ENCODE measurements around the gene HNRNPC. TPM values are rescaled to one million over a fixed set of nuclear protein-coding genes. Genes with fewer than 3 reads are reported as not detected.

Gene HNRNPC
- polyA plus RNA-seq, 1 donor, result 668 TPM

- Histone ChIP-seq H3K27ac (ENCODE audit: low read length) (no peak overlapping the region), H3K9me3 (ENCODE audit: control insufficient read depth, low read depth, low read length) (no peaks in the 10 kb centered on the region), H3K4me1 (ENCODE audit: control insufficient read depth, insufficient read depth, low read length) (peaks cover 3% of the 10 kb centered on the region), H3K27me3 (ENCODE audit: control insufficient read depth, insufficient read depth, low read length) (no peaks in the 10 kb centered on the region), H3K4me3 (ENCODE audit: low read length) (no peak overlapping the region), H3K36me3 (ENCODE audit: control insufficient read depth, insufficient read depth, low read length) (no peaks in the 10 kb centered on the region)
- DNase-seq, result no peak
Measured at GRCh38 chr14:21194597-21194996, 74.6 kb downstream of the HNRNPC start.

- no peak overlapping the region for H3K4me3 ChIP-seq (ENCODE audit: low read length)
- H3K9me3 ChIP-seq (ENCODE audit: control insufficient read depth, low read depth, low read length), result peaks cover 1% of the 10 kb centered on the region
- no peak for DNase-seq
- H3K36me3 ChIP-seq (ENCODE audit: control insufficient read depth, insufficient read depth, low read length), result no peaks in the 10 kb centered on the region
- no peak overlapping the region for H3K27ac ChIP-seq (ENCODE audit: low read length)
- H3K4me1 ChIP-seq (ENCODE audit: control insufficient read depth, insufficient read depth, low read length), result peaks cover 3% of the 10 kb centered on the region
- no peaks in the 10 kb centered on the region for H3K27me3 ChIP-seq (ENCODE audit: control insufficient read depth, insufficient read depth, low read length)
- WGBS (ENCODE audit: insufficient coverage, low lambda C conversion rate), result no CpG with 5 or more reads among the region's 7 CpGs
Measured at GRCh38 chr14:21192875-21193535, 76.2 kb downstream of the HNRNPC start.

- no peak for DNase-seq
- H3K4me1 ChIP-seq (ENCODE audit: control insufficient read depth, insufficient read depth, low read length), result peaks cover 3% of the 10 kb centered on the region
- no CpG with 5 or more reads among the region's 1 CpG for WGBS (ENCODE audit: insufficient coverage, low lambda C conversion rate)
- no peak overlapping the region for H3K27ac ChIP-seq (ENCODE audit: low read length)
- peak overlapping the region; percentile 37 for H3K4me3 ChIP-seq (ENCODE audit: low read length)
- H3K27me3 ChIP-seq (ENCODE audit: control insufficient read depth, insufficient read depth, low read length), result no peaks in the 10 kb centered on the region
- H3K36me3 ChIP-seq (ENCODE audit: control insufficient read depth, insufficient read depth, low read length), result no peaks in the 10 kb centered on the region
- peaks cover 4% of the 10 kb centered on the region for H3K9me3 ChIP-seq (ENCODE audit: control insufficient read depth, low read depth, low read length)
Measured at GRCh38 chr14:21192447-21192822, 76.8 kb downstream of the HNRNPC start.

- Histone ChIP-seq H3K4me3 (ENCODE audit: low read length) (peak overlapping the region; percentile 37), H3K27me3 (ENCODE audit: control insufficient read depth, insufficient read depth, low read length) (no peaks in the 10 kb centered on the region), H3K9me3 (ENCODE audit: control insufficient read depth, low read depth, low read length) (peaks cover 4% of the 10 kb centered on the region), H3K36me3 (ENCODE audit: control insufficient read depth, insufficient read depth, low read length) (no peaks in the 10 kb centered on the region), H3K4me1 (ENCODE audit: control insufficient read depth, insufficient read depth, low read length) (peaks cover 3% of the 10 kb centered on the region), H3K27ac (ENCODE audit: low read length) (no peak overlapping the region)
- DNase-seq, result peak; percentile 34 to 60
- WGBS (ENCODE audit: insufficient coverage, low lambda C conversion rate), result no CpG with 5 or more reads among the region's 19 CpGs
Measured at GRCh38 chr14:21191809-21192446, 77.3 kb downstream of the HNRNPC start.

- H3K36me3 ChIP-seq (ENCODE audit: control insufficient read depth, insufficient read depth, low read length), result no peaks in the 10 kb centered on the region
- peaks cover 4% of the 10 kb centered on the region for H3K9me3 ChIP-seq (ENCODE audit: control insufficient read depth, low read depth, low read length)
- no CpG with 5 or more reads among the region's 7 CpGs for WGBS (ENCODE audit: insufficient coverage, low lambda C conversion rate)
- H3K27me3 ChIP-seq (ENCODE audit: control insufficient read depth, insufficient read depth, low read length), result no peaks in the 10 kb centered on the region
- H3K27ac ChIP-seq (ENCODE audit: low read length), result no peak overlapping the region
- peak overlapping the region; percentile 37 for H3K4me3 ChIP-seq (ENCODE audit: low read length)
- no peak for DNase-seq
- H3K4me1 ChIP-seq (ENCODE audit: control insufficient read depth, insufficient read depth, low read length), result peaks cover 3% of the 10 kb centered on the region
Measured at GRCh38 chr14:21191261-21191808, 77.9 kb downstream of the HNRNPC start.

- DNase-seq, result no peak
- no CpG with 5 or more reads among the region's 5 CpGs for WGBS (ENCODE audit: insufficient coverage, low lambda C conversion rate)
- no peak overlapping the region for H3K4me3 ChIP-seq (ENCODE audit: low read length)
Measured at GRCh38 chr14:21185491-21185890, 83.8 kb downstream of the HNRNPC start.

GRCh38 chr14:21184254-21184653 lies 85.0 kb downstream of the HNRNPC start:
- H3K4me3 ChIP-seq (ENCODE audit: low read length), result no peak overlapping the region
- no peak overlapping the region for H3K27ac ChIP-seq (ENCODE audit: low read length)
- H3K9me3 ChIP-seq (ENCODE audit: control insufficient read depth, low read depth, low read length), result peaks cover 4% of the 10 kb centered on the region
- no peak for DNase-seq
- 50% methylated on average over 1 of the region's 1 CpG for WGBS (ENCODE audit: insufficient coverage, low lambda C conversion rate)
- H3K4me1 ChIP-seq (ENCODE audit: control insufficient read depth, insufficient read depth, low read length), result no peaks in the 10 kb centered on the region
- H3K36me3 ChIP-seq (ENCODE audit: control insufficient read depth, insufficient read depth, low read length), result no peaks in the 10 kb centered on the region
- H3K27me3 ChIP-seq (ENCODE audit: control insufficient read depth, insufficient read depth, low read length), result no peaks in the 10 kb centered on the region

More at GRCh38 chr14:21185491-21185890, 83.8 kb downstream of the HNRNPC start:
- H3K4me1 ChIP-seq (ENCODE audit: control insufficient read depth, insufficient read depth, low read length), result no peaks in the 10 kb centered on the region
- H3K27me3 ChIP-seq (ENCODE audit: control insufficient read depth, insufficient read depth, low read length), result no peaks in the 10 kb centered on the region
- no peaks in the 10 kb centered on the region for H3K36me3 ChIP-seq (ENCODE audit: control insufficient read depth, insufficient read depth, low read length)
- peaks cover 4% of the 10 kb centered on the region for H3K9me3 ChIP-seq (ENCODE audit: control insufficient read depth, low read depth, low read length)
- H3K27ac ChIP-seq (ENCODE audit: low read length), result no peak overlapping the region

GRCh38 chr14:21182166-21182565 lies 87.1 kb downstream of the HNRNPC start:
- no CpG with 5 or more reads among the region's 2 CpGs for WGBS (ENCODE audit: insufficient coverage, low lambda C conversion rate)
- H3K36me3 ChIP-seq (ENCODE audit: control insufficient read depth, insufficient read depth, low read length), result no peaks in the 10 kb centered on the region
- no peak overlapping the region for H3K27ac ChIP-seq (ENCODE audit: low read length)
- DNase-seq, result no peak
- no peak overlapping the region for H3K4me3 ChIP-seq (ENCODE audit: low read length)
- no peaks in the 10 kb centered on the region for H3K9me3 ChIP-seq (ENCODE audit: control insufficient read depth, low read depth, low read length)
- H3K27me3 ChIP-seq (ENCODE audit: control insufficient read depth, insufficient read depth, low read length), result no peaks in the 10 kb centered on the region
- H3K4me1 ChIP-seq (ENCODE audit: control insufficient read depth, insufficient read depth, low read length), result no peaks in the 10 kb centered on the region

GRCh38 chr14:21171128-21171527 lies 98.1 kb downstream of the HNRNPC start:
- H3K9me3 ChIP-seq (ENCODE audit: control insufficient read depth, low read depth, low read length), result no peaks in the 10 kb centered on the region
- no peak overlapping the region for H3K4me3 ChIP-seq (ENCODE audit: low read length)
- H3K4me1 ChIP-seq (ENCODE audit: control insufficient read depth, insufficient read depth, low read length), result peaks cover 4% of the 10 kb centered on the region
- H3K27me3 ChIP-seq (ENCODE audit: control insufficient read depth, insufficient read depth, low read length), result peaks cover 2% of the 10 kb centered on the region
- H3K36me3 ChIP-seq (ENCODE audit: control insufficient read depth, insufficient read depth, low read length), result no peaks in the 10 kb centered on the region
- no peak overlapping the region for H3K27ac ChIP-seq (ENCODE audit: low read length)
- no peak for DNase-seq
- 60% methylated on average over 1 of the region's 2 CpGs for WGBS (ENCODE audit: insufficient coverage, low lambda C conversion rate)

GRCh38 chr14:21169573-21169972 lies 99.7 kb downstream of the HNRNPC start:
- Histone ChIP-seq H3K27ac (ENCODE audit: low read length) (no peak overlapping the region), H3K9me3 (ENCODE audit: control insufficient read depth, low read depth, low read length) (no peaks in the 10 kb centered on the region)
- DNase-seq, result no peak

More at GRCh38 chr14:21169573-21169972, 99.7 kb downstream of the HNRNPC start:
- H3K4me3 ChIP-seq (ENCODE audit: low read length), result no peak overlapping the region
- H3K4me1 ChIP-seq (ENCODE audit: control insufficient read depth, insufficient read depth, low read length), result peaks cover 4% of the 10 kb centered on the region
- peaks cover 2% of the 10 kb centered on the region for H3K27me3 ChIP-seq (ENCODE audit: control insufficient read depth, insufficient read depth, low read length)
- no peaks in the 10 kb centered on the region for H3K36me3 ChIP-seq (ENCODE audit: control insufficient read depth, insufficient read depth, low read length)
- no CpG with 5 or more reads among the region's 4 CpGs for WGBS (ENCODE audit: insufficient coverage, low lambda C conversion rate)

Data from large intestine (tissue), 3 donors.